Skeletal muscle satellite cell (primary cell): ENCODE results near the gene PIEZO1.
A peak's percentile ranks its signal among the peaks of the same experiment; 100 is the strongest.

ENCODE experiments used
- H3K27me3 ChIP-seq: 2 replicates; pipeline ENCODE4 v1.7.0; 2013; ENCODE audit warnings: low read length; ENCODE audit not compliant: control insufficient read depth, insufficient read depth
- H3K36me3 ChIP-seq: 2 replicates; pipeline ENCODE4 v1.7.0; 2013; ENCODE audit warnings: mild to moderate bottlenecking, control low read depth, low read length; ENCODE audit not compliant: insufficient read depth
- H3K4me1 ChIP-seq: 2 replicates; pipeline ENCODE4 v1.7.0; 2013; ENCODE audit warnings: low read length; ENCODE audit not compliant: control insufficient read depth, insufficient read depth
- H3K4me2 ChIP-seq: 2 replicates; pipeline ENCODE4 v1.7.0; 2013; ENCODE audit warnings: mild to moderate bottlenecking, low read length
- H3K4me3 ChIP-seq: 2 replicates; pipeline ENCODE4 v1.7.0; 2013; ENCODE audit warnings: low read length
- H3K9ac ChIP-seq: 2 replicates; pipeline ENCODE4 v1.7.0; 2013; ENCODE audit warnings: mild to moderate bottlenecking, low read depth, low read length, moderate library complexity
- H3K9me3 ChIP-seq: replicated peaks from 2 replicates; pipeline ENCODE4 v1.7.0; 2013; ENCODE audit warnings: mild to moderate bottlenecking, control low read depth, low read length

Gene PIEZO1

GRCh38 chr16:88688013-88688778 lies 96.8 kb downstream of the PIEZO1 start:
- Histone ChIP-seq H3K4me3 (no peak overlapping the region), H3K9ac (no peak overlapping the region), H3K36me3 (no peaks in the 10 kb centered on the region), H3K4me2 (no peak overlapping the region), H3K27me3 (peaks cover 43% of the 10 kb centered on the region), H3K9me3 (no peaks in the 10 kb centered on the region), H3K4me1 (peaks cover 21% of the 10 kb centered on the region)

GRCh38 chr16:88687676-88688012 lies 97.4 kb downstream of the PIEZO1 start:
- H3K36me3 ChIP-seq, result no peaks in the 10 kb centered on the region
- H3K4me2 ChIP-seq, result no peak overlapping the region
- no peaks in the 10 kb centered on the region for H3K9me3 ChIP-seq
- peaks cover 43% of the 10 kb centered on the region for H3K27me3 ChIP-seq
- H3K4me1 ChIP-seq, result peaks cover 21% of the 10 kb centered on the region
- no peak overlapping the region for H3K9ac ChIP-seq
- no peak overlapping the region for H3K4me3 ChIP-seq

GRCh38 chr16:88687254-88687576 lies 97.8 kb downstream of the PIEZO1 start:
- Histone ChIP-seq H3K27me3 (peaks cover 45% of the 10 kb centered on the region), H3K9me3 (no peaks in the 10 kb centered on the region), H3K4me2 (no peak overlapping the region), H3K4me1 (peaks cover 22% of the 10 kb centered on the region), H3K4me3 (no peak overlapping the region), H3K9ac (no peak overlapping the region), H3K36me3 (no peaks in the 10 kb centered on the region)

- Histone ChIP-seq H3K4me1 (peaks cover 28% of the 10 kb centered on the region), H3K4me2 (peak within 1 kb of the TSS; percentile 93), H3K9me3 (no peaks in the 10 kb centered on the region), H3K27me3 (peaks cover 51% of the 10 kb centered on the region), H3K36me3 (no peaks in the 10 kb centered on the region), H3K9ac (no peak within 1 kb of the TSS), H3K4me3 (peak within 1 kb of the TSS; percentile 66)
These were observed 98.4 kb downstream of the PIEZO1 start, which contains the start of gene SNAI3 for GRCh38 chr16:88686439-88687253. SNAI3 (minus strand) TSS chr16:88686507; CDS start chr16:88686406, 101 bp downstream.

GRCh38 chr16:88686062-88686438 lies 99.0 kb downstream of the PIEZO1 start:
- no peaks in the 10 kb centered on the region for H3K9me3 ChIP-seq
- H3K9ac ChIP-seq, result no peak overlapping the region
- H3K4me1 ChIP-seq, result peaks cover 29% of the 10 kb centered on the region
- peaks cover 51% of the 10 kb centered on the region for H3K27me3 ChIP-seq
- no peaks in the 10 kb centered on the region for H3K36me3 ChIP-seq
- H3K4me3 ChIP-seq, result peak overlapping the region; percentile 66
- H3K4me2 ChIP-seq, result peak overlapping the region; percentile 93

- H3K4me2 ChIP-seq, result peak overlapping the region; percentile 93
- peaks cover 45% of the 10 kb centered on the region for H3K27me3 ChIP-seq
- H3K4me1 ChIP-seq, result peaks cover 29% of the 10 kb centered on the region
- no peak overlapping the region for H3K9ac ChIP-seq
- peak overlapping the region; percentile 66 for H3K4me3 ChIP-seq
- no peaks in the 10 kb centered on the region for H3K36me3 ChIP-seq
- H3K9me3 ChIP-seq, result no peaks in the 10 kb centered on the region
These were observed 99.6 kb downstream of the PIEZO1 start for GRCh38 chr16:88685156-88686061.

- Histone ChIP-seq H3K36me3 (no peaks in the 10 kb centered on the region), H3K4me3 (no peak overlapping the region), H3K27me3 (peaks cover 41% of the 10 kb centered on the region), H3K9me3 (no peaks in the 10 kb centered on the region), H3K4me2 (no peak overlapping the region), H3K9ac (no peak overlapping the region), H3K4me1 (peaks cover 29% of the 10 kb centered on the region)
These were observed 100.4 kb downstream of the PIEZO1 start for GRCh38 chr16:88684569-88685155.

- Histone ChIP-seq H3K4me1 (peaks cover 33% of the 10 kb centered on the region), H3K4me3 (no peak overlapping the region), H3K4me2 (no peak overlapping the region), H3K36me3 (no peaks in the 10 kb centered on the region), H3K9ac (no peak overlapping the region), H3K9me3 (no peaks in the 10 kb centered on the region), H3K27me3 (peaks cover 47% of the 10 kb centered on the region)
These were observed 103.1 kb downstream of the PIEZO1 start for GRCh38 chr16:88681709-88682451.

- Histone ChIP-seq H3K4me1 (peaks cover 28% of the 10 kb centered on the region), H3K4me3 (no peak overlapping the region), H3K4me2 (no peak overlapping the region), H3K9me3 (no peaks in the 10 kb centered on the region), H3K27me3 (peaks cover 54% of the 10 kb centered on the region), H3K9ac (no peak overlapping the region), H3K36me3 (no peaks in the 10 kb centered on the region)
These were observed 103.8 kb downstream of the PIEZO1 start for GRCh38 chr16:88681084-88681680.

- Histone ChIP-seq H3K36me3 (no peaks in the 10 kb centered on the region), H3K4me3 (no peak overlapping the region)
These were observed 104.4 kb downstream of the PIEZO1 start for GRCh38 chr16:88680554-88681083.

More at GRCh38 chr16:88680554-88681083, 104.4 kb downstream of the PIEZO1 start:
- Histone ChIP-seq H3K9me3 (no peaks in the 10 kb centered on the region), H3K27me3 (peaks cover 53% of the 10 kb centered on the region), H3K4me1 (peaks cover 22% of the 10 kb centered on the region), H3K4me2 (no peak overlapping the region), H3K9ac (no peak overlapping the region)
